PC-9 (cell line): ENCODE data around the gene GSN.

Experiments
- EZH2 ChIP-seq: fragments of 200-600 bp; sonication (generic); IDR thresholded peaks from 2 replicates; pipeline ENCODE4 v1.8.0; 2017; ENCODE audit warnings: antibody characterized with exemption, low read depth
- TF ChIP-seq, protein P1 (sequence below): fragments of 200-600 bp; sonication (generic); conservative IDR thresholded peaks from 2 replicates; pipeline ENCODE4 v1.6.1; 2017; ENCODE audit warnings: mixed run types, antibody characterized with exemption, mild to moderate bottlenecking, moderate library complexity

DNA sequence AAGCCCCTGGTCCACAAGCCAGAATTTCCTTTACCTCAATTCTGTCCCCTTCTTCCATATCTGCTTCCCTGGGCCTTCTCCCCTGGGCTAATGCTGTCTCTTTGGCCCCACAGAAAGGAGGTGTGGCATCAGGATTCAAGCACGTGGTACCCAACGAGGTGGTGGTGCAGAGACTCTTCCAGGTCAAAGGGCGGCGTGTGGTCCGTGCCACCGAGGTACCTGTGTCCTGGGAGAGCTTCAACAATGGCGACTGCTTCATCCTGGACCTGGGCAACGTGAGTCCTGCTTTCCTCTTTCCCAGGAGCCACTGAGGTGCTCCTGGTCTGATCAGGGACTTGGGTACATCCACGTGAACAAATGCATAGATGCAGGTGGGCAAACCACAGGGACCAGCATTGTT is 42.6 kb downstream of the GSN start:
- TF ChIP-seq, protein P1, sequence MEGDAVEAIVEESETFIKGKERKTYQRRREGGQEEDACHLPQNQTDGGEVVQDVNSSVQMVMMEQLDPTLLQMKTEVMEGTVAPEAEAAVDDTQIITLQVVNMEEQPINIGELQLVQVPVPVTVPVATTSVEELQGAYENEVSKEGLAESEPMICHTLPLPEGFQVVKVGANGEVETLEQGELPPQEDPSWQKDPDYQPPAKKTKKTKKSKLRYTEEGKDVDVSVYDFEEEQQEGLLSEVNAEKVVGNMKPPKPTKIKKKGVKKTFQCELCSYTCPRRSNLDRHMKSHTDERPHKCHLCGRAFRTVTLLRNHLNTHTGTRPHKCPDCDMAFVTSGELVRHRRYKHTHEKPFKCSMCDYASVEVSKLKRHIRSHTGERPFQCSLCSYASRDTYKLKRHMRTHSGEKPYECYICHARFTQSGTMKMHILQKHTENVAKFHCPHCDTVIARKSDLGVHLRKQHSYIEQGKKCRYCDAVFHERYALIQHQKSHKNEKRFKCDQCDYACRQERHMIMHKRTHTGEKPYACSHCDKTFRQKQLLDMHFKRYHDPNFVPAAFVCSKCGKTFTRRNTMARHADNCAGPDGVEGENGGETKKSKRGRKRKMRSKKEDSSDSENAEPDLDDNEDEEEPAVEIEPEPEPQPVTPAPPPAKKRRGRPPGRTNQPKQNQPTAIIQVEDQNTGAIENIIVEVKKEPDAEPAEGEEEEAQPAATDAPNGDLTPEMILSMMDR, result no peak
- no peak for TF ChIP-seq EZH2
